ENCODE data around the gene CDC16.
A peak's percentile ranks its signal among the peaks of the same experiment; 100 is the strongest.
"Not testable (repeated sequence)": the region's sequence is repeated elsewhere in the genome, so short reads cannot be mapped to it uniquely, and the experiment has no call there.

Gene CDC16

DNA sequence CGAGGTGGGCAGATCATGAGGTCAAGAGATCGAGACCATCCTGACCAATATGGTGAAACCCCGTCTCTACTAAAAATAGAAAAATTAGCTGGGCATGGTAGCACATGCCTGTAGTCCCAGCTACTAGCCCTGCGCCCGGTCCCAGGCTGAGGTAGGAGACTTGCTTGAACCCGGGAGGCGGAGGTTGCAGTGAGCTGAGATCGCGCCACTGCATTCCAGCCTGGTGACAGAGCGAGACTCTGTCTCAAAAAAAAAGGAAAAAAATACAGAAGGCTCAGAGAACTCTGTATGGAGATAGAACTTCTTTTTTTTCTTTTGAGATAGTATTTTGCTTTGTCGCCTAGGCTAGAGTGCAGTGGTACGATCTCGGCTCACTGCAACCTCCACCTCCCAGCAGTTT is 29.6 kb downstream of the CDC16 start:
- not testable (repeated sequence) for DNase-seq

DNA sequence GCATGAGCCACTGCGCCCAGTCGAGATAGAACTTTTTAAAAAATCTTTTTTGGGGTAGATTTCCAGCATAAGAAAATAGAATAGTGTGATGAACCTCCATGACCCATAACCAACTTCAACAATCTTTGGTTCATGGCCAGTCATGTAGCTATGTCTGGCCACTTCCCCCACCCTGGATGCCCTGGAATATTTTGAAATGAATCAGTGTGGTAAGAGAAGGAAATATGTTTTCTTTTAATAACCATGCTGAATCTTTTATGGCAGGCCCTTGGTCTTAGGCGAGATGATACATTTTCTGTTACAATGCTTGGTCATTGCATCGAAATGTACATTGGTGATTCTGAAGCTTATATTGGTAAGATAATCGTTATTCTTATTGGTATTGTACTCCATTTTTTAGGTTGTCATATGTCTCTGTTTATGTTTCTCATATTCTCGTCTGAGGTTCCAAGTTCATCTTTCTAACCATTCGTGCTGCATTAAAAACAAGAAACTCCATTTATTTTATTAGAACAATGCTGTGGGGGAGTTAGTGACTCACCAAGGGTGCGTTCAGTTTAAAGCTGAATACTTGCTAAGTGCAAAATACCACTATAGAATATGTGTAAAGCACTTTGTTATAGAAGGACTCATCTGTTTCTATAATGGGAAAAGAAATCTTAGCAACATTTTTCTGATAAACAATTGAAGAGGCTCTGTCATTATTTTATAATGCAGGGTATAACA is 30.4 kb downstream of the CDC16 start:
- no peak for DNase-seq

DNA sequence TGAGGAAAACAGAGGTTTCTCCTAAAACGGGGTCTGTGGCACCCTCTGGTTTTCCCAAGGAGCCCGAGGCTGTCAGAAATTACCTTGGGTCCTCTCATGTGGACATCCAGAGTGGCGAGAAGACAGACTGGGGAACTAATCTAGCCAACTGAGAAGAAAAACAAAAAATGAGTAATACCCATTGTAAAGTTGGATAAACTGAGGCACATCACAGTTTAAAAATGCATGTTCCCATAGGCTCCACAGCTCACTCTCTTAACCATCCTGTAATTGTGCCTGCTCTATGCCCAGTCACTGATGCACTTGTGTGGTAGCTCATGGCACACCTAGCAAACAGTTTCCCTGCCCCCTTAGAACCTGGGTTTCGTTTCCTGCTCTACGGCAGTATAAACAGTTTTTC is 31.5 kb downstream of the CDC16 start:
- no peak for DNase-seq

DNA sequence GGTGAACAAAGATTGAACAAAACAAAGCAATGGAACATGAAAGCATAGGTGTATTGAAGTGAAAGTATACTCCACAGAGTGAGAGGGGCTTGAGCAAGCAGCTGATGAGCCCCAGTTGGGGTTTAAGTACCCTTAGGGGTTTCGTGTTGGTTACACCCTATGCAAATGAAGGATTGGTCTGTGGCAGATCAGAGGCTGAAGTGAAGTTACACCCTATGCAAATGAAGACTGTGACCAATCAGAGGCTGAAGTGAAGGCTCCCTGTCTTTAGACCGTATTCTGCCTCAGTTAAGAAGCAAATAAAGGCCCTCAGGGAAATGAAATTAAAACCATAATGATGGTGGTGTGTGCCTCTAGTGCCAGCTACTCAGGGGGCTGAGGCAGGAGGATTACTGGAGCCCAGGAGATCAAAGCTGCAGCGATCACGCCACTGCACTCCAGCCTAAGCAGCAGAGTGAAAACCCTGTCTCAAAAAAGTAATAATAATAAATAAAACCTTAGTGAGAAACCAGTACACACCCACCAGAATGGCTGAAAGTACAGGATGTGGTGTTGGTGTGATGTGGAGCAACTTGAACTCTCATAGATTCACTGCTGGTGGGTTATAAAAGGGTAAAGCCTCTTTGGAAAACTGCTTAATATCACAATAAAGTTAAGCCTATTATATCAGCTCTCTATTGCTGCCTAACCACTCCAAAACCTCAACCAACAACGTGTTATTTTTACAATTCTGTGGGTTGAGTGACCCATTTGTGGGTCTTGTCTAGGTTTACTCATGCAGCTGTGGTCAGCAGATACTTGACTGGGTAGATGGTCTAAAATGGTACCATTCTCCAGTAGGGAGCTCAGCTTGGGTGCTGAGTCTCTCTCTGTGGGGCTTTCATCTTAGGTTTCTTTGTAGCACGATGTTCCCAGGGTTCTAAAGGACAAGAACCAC is 33.9 kb downstream of the CDC16 start:
- peak; percentile 13 to 33 for DNase-seq

DNA sequence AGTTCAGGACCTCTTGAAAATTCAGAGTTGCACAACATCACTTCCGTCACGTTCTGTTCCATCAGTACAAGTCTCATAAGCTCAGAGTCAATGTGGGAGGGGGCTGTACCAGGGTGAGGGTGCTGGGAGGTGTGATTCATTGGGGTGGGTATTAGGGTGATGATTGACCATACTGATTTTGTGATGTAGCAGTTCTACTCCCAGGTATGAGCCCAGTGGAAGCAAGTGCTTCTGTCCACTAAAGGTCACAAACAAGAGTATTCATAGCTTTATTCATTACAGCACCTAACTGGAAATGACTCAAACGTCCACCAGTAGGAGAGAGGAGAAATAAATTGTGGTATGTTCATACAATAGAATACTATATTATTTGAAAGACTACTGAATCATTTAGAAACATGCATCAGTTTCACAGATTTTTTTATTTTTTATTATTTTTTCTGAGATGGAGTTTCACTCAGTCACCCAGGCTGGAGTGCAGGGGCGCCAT is 34.6 kb downstream of the CDC16 start:
- no peak for DNase-seq

DNA sequence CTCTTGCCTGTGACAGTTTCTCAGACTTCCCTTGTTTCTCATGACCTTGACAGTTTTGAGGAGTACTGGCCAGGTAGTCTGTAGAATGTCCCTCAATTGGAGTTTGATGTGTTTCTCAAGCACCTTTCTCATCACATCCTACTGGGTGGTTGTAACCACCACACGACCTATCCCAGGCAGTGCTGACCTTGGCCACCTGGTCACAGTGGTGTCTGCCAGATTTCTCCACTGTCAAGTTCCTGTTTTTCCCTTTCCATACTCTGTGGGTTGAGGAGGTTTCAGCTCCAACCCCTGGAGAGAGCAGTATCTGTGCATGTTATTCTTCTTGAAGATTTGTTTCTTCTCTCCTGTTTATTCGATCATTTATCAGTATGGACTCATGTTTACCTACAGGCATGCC is 38.3 kb downstream of the CDC16 start:
- no peak for DNase-seq

DNA sequence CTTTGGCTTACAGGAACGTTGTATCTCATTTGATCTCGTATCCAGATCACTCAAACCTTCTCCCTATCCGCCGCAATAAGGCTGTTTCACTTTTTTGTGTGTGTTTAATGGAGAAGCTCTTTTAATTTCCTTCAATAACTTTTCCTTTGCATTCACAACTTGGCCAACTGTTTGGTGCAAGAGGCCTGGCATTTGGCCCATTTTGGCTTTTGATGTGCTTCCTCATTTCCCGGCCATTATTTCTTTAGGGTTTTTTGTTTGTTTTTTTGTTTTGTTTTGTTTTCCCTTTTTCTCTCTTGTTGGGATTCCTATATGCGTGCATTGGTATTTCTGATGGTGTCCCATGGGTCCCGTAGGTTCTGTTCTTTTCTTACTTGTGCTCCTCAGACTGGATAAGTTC is 40.6 kb downstream of the CDC16 start:
- DNase-seq = no peak

DNA sequence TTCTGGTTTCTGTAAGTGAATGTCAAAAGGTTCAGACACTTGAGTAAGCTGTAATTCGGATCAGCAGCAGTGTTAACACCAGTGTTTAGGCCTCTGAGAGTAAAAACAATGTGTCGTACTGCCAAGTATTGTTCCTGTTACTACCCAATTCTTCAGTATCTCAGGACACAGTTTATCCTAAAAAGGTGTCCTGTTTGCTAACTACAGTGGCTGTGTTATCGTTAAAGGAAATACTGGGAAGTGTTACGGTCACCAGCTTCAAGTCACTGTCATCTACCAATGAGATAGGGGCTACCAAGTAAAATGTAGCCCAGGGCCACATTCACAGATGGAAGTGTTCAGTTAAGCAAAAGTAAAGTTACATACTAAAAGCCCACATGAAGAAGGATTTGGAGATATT is 44.4 kb downstream of the CDC16 start:
- no peak for DNase-seq

DNA sequence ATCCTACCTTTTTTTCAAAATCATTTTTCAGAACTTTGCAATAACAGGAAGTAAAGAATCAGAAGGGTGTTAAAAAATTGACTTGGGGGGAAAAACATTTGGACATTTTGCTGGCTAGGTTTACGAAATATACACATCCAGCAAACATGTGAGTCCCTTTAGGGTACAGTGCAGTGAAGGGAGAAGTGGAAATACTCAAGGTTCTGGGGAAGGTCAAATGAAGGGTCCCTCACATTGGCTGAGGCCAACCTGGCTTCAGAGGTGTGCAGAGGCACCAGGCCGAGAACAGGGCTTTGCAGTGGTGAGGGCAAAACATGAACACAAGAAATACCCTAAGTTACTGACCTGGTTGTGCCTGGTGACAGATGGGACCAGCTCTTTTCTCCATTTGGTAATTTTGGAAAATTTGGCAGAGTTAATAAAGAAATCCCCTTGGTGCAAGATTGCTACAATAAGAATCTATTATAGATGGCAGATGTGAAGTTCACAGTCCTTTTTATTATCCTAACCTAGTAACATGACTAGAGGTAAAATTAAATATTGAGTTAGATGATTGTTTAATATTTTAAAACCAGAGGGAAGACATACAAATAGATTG is 45.2 kb downstream of the CDC16 start:
- DNase-seq = no peak

DNA sequence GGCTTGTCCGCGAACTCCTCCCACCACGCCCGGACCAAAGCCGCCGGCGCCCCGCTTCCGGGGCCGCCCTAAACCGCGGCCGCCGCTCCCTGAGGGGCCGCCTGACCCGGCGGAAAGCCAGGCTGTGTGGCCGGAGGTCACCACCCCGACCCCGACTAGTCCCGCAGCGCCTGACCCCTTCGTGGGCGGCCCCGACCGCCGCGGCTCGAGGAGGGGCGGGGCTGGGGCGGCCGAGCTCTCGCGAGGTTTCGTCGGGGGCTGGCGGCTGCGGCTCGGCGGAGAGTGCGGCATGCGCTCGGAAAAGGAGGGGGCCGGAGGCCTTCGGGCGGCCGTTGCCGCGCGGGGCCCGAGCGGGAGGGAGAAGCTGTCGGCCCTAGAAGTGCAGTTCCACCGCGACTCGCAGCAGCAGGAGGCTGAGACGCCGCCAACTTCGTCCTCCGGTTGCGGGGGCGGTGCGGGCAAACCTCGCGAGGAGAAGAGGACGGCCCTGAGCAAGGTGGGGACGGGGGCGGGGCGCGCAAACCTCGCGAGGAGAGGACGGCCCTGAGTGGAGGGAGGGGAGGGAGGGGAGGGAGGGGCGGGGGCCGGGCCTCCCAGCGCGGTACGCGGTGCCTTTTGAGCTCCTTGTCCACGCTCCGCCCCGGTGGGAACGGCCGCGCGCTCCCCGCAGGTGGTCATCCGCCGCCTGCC is 46.8 kb downstream of the CDC16 start, which contains the start of gene UPF3A:
TSS of gene UPF3A (plus strand) at position 251 of the 690 bp plus-strand sequence. CDS start at position 290, 39 bp downstream.
- peak; percentile 85 to 86 for DNase-seq

DNA sequence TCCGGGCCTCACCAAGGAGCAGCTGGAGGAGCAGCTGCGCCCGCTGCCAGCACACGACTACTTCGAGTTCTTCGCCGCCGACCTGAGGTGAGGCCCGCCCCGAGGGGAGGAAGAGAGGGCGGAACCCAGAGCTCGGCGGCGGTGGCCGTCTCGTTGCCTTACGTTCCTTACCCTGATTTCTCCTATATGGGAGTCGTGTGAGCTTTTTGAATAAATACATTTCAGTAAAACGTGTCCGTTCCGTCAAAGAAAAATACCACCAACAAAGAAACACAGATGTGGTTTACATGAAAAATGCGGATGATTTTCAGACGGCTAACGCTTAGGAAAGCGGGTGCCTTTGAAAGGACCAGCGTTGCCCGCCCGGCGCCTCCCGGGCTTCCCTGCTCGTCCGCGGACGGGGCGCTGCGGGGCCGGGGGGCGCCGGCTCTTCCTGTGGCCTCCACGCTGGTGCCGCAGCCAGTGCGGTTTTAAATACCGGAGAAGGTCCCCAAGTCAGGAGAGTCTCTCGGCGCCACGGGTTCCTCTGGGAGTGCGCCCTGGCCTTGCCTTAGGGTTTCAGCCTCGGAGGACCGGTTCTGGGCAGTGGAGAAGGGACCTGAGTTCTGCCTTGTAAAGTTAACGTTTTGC is 47.5 kb downstream of the CDC16 start:
- no peak for DNase-seq

DNA sequence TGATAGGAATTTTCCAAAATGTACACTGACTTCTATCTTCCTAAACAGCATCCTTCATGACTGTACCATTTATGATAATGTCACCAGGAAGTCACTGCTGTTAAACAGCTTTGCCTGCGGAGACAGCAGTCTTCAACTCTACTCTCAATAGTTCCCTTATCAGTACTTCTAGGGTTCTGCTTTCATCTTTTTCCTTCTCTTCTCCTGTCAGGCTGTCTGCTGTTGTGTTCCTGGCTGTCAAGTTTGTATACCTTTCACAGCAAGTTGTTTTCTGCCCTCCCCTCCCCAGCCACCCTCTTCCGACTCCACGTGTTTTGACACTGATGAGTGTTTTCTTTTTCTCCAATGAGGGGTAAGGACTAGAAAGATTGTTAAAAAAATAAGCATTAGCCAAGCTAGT is 48.9 kb downstream of the CDC16 start:
- DNase-seq = no peak

DNA sequence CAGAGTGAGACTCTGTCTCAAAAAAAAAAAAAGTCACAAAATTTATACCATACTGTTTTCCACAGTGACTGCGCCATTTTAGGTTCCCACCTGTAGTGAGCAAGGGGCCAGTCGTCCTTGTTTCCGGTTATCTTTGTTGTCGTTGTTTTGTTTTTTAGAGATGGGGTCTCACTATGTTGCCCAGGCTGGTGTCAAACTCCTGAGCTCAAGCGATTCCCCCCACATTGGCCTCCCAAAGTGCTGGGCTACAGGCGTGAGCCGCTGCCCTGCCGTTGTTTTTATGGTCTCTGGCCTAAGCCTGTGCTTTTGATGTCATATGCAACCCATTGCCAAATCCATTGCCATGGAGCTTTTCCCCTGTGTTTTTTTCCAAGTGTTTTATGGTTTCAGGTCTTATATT is 50.0 kb downstream of the CDC16 start:
- DNase-seq = no peak

DNA sequence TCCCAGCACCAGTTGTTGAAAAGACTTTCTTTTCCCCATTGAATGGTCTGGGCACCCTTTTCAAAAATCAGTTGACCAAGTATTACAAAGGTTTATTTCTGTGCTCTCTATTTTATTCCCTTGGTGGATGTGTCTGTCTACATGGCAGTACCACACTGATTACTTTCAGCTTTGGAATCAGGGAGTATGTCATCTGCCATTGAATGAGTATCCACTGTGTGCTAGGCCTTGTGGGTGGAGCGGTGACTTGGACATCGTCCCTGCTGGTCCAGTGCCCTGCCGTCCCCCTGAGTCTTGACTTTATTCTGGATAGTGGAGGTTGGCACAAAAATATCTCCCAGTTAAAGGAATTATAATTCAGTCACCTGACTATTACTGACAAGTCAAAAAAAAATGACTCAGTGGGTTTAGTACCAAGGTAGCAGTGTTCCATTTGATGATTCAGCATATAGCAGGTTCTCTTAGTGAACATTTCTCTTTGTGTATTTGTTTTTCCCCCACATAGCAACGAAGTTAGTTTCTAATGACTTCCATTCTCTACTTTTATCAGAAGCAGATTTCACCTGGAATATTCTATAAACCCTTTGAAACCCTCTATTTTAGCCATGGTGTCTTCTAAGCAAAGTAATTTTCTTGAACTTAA is 50.6 kb downstream of the CDC16 start:
- no peak for DNase-seq

DNA sequence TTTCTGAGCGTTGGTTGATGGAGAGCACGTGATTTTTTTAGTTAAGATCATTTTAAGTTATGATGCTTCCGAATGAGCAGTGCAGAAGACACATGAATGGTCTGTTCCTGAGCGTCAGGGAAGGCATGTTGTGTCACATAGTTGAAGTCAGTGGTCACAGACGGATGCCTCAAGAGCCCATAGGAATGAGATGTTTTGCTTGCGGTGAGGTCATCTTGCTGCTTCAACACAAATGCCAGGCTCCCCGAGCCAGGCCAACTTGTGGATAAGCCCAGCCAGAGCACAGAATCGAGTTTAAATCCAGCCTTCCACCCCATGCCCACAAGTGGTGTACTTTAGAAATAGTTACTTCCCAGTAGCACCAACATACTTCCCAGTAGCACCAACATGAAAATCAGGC is 52.1 kb downstream of the CDC16 start:
- no peak for DNase-seq

DNA sequence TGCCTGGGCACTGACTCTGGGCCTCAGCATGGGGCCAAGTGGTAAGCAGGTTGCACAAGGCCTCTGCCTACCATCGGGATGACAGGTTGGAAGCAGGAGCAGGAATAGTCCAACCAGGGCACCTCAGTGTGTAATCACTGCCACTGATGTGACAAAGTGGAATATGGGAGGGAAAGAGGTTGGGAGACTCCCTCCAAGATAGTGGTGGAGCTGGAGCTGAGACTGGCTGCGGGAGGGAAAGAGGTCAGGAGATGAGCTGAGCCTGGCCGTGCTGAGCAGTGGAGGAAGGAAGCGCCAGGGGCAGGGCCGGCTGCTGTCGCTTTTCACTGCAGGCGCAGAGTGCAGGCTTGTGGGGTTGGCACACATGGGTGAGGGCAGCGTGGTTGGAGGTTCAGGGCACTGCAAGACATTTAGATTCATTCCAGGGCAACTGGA is 53.5 kb downstream of the CDC16 start:
- DNase-seq = no peak

DNA sequence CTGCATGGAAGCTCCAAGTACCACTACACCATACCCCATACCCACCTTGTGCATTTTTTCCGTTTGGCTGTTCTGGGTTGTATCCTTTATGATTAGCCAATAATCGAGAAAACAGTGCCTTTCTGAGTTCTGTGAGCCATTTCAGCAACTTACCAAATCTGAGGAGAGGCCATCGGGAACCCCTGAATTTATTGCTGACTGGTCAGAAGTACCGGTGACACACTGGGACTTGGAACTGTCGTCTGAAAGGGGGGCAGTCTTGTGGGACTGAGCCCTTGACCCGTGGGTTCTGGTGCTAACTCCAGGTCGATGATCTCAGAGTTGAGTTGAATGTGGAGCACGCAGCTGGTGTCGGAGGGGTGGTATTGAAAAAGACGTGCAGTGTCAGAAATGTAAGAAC is 61.8 kb downstream of the CDC16 start:
- no peak for DNase-seq

DNA sequence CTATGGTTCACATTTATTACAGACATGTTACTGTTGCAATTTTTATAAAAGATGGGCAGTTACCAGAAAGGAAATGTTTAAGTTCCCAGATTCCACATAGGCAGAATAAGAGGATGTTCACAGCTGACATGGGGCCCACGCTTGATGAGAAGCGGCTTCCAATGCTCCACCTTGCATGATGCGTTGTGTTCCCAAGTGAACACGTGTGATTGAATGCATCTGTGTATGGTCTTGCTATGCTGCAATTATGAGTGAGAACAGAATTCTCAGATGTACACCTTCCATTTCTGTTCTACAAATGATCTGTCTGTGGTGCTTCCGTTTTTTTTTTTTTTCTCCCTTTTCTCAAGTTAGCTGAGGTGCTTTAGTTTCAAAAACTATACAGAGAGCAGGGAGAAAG is 62.2 kb downstream of the CDC16 start:
- DNase-seq = no peak

DNA sequence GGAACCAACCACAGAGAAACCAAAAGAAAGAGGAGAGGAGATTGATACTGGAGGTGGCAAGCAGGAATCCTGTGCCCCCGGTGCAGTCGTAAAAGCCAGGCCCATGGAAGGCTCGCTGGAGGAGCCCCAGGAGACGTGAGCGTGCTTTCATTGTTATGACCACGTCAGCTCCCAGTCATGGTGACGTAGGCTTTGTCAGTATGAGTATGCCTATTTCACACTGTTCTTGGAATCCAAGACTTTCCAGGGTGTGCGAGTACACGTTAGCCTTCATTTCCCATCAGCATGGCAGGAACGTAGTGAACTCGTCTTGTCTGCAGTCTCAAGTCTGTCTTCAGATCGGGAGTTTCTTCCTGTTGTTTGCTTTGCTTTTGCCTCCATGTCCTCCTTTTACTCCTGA is 64.2 kb downstream of the CDC16 start:
- no peak for DNase-seq

DNA sequence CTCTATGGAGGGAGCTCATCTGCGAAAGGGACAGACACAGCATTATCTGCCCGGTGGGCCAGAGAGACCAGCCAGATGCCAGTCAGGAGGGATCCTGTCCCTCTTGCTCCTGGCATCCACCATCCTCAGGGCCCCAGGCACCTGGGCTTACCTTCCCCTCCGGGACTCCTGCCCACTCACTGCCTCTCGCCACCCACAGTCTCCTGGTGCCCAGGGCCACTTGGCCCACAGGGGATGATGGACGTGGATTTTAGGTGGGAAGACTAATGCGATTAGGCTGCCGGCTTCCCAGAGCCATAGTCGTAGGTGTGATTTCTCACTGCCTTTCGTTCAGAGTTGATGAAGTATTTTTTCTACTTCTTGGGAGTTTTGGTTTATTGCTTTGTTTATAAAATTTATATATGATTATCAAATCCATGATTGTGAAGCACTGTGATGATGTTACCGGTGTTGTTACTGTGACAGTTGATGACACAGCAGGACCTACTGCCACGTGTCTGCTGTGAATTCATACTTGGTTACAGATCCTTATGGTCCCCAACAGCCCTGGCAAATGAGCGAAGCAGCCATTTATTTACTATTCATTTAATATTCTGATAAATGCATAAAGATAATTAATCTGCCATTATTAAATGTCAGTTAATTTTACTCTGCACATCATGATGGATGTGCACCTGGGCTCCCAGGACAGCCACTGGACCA is 65.1 kb downstream of the CDC16 start:
- DNase-seq = no peak

DNA sequence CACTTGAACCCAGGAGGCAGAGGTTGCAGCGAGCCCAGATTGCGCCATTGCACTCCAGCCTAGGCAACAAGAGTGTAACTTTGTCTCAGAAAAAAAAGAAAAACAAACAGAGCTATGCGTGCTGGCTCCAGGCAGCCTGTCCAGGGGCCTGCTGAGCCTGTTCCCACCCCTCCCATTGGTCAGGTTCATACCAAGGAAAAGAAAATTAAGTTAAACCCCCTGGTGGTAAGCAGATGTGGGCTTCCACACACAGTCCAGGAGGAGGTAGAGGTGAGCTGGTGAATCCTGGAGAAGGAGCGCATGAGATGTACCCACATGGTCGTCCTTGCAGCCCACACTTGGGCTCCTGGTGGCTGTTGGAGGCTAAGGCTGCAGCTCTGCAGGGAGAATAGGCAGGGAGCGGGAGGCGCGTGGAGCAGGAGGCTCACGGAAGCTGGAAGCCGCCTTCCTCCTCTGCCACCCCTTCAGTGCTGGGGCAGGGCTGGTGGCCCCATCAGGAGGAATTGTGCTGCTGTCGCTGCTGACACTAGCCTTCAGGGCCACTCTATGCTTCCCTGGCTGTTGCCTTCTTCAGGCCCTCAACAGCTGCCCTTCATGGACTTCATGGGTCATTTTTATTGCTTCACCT is 69.1 kb downstream of the CDC16 start:
- DNase-seq = no peak

Data from CD4-positive, alpha-beta T cell treated with Interleukin-1 beta for 1 hour (primary cell).